Mononuclear cell (primary cell): ENCODE data around the gene PDAP1. TPM values are rescaled to one million over a fixed set of nuclear protein-coding genes. Genes with fewer than 3 reads are reported as not detected.
A peak's percentile ranks its signal among the peaks of the same experiment; 100 is the strongest.

ENCODE experiments used
- H3K27me3 ChIP-seq: 2 replicates; pipeline ENCODE4 v1.6.0; 2011; ENCODE audit warnings: low read length, control low read depth; ENCODE audit not compliant: insufficient read depth
- H3K4me1 ChIP-seq: 2 replicates; pipeline ENCODE4 v1.5.1; 2011; ENCODE audit warnings: mild to moderate bottlenecking, low read length, control low read depth; ENCODE audit not compliant: insufficient read depth
- H3K4me3 ChIP-seq: 2 replicates; pipeline ENCODE4 v1.5.1; 2011; ENCODE audit warnings: mild to moderate bottlenecking, low read length, moderate library complexity
- H3K9me3 ChIP-seq: 2 replicates; pipeline ENCODE4 v1.5.1; 2011; ENCODE audit warnings: low read depth, mild to moderate bottlenecking, control low read depth, low read length
- total RNA-seq: library from RNA; depleted of rRNA; stranded (reverse); fragments of >200 nt; gene quantifications from one replicate; pipeline ENCODE4 v1.2.3, GENCODE V29; 2012

The PDAP1 gene, protein sequence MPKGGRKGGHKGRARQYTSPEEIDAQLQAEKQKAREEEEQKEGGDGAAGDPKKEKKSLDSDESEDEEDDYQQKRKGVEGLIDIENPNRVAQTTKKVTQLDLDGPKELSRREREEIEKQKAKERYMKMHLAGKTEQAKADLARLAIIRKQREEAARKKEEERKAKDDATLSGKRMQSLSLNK
- 29.6 TPM for total RNA-seq

DNA sequence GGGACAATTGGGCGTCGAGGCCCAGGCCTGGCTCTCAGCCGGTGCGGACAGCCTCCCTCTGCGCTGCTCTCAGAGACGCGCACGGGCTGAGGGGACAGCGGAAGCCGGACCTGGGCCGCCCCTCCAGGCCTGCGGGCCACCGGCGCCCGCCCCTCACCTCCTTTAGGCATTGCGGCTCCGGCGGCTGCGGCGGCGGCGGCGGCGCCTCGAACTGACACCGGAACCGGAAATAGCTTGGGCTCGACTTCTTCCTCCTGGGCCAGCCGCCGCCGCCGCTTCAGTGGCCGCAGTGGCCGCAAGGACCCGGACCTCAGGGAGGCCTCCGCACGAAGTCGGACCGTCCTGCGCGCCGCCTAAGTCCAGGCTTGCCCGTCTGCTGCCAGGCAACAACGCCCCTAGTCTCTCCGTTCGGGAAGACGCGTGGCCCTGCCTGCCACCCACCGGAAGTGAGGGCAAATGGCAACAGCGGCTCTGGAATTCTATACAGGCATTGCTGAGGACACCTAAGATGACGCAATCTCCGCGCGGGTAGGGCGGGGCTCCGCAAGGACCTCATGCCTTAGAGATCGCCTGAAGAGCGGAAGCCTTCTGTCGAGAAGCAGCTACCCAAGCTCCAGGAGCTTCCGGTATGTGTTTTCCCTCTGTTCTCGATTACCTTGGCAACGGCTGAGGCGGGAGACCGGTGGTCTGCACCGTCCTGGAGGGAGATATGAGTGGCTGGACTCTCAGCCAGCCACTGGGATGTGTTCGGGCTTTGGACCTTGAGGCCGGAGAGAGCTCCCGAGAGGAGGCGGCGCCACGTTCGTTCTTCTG, at the start of gene PDAP1, which contains the start of gene BUD31:
TSS of gene PDAP1 (minus strand) at position 219 of the 813 bp plus-strand sequence. CDS start at position 170, 49 bp downstream.
TSS of gene BUD31 (plus strand) at position 591 of the 813 bp plus-strand sequence. CDS start 2,124 bp downstream, outside the sequence.
- Histone ChIP-seq H3K27me3 (no peaks in the 10 kb centered on the region), H3K4me1 (peaks cover 31% of the 10 kb centered on the region), H3K4me3 (peak within 1 kb of the TSS; percentile 87), H3K9me3 (no peaks in the 10 kb centered on the region)

DNA sequence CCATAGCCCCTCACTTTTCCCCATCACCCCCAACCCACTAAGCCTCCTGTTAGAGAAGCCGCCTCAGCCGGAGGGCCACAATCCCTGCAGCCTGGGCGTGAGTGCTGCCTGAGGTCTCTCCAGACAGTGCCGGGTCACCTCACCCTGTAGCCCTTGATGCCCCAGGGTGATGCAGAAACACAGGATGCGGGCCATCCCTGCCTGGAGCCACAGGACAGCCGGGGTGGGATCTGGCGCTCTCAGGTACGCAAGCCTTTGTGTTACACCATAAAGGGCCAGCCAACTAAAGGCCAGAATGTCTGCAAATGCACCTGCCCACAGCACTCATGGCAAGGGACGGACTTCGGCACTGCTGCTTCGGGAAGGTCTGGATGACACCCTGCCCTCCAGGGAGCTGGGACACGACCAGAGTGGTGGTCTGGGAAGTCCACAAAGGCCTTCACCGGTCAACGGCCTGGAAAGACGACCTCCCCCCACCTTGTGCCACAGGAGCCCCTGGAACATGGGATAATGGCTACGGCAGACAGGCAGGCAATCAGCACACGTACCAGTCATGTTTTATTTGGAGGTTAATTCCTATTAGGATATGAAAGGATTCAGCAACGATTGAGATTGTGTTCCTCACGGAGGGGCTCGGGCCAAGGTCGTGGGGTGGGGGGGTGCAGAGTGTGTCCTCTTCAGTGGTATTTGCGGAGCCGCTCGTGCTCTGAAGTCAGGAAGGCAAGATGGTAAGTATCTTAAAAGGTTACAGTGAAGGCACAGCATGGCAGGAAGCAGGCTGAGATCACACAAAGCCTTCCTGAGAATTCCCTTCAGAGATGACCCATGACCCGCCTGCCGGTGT, 49.5 kb upstream of the PDAP1 start:
- Histone ChIP-seq H3K9me3 (no peaks in the 10 kb centered on the region), H3K4me1 (no peaks in the 10 kb centered on the region), H3K4me3 (no peak overlapping the region), H3K27me3 (no peaks in the 10 kb centered on the region)

GRCh38 chr7:99457050-99457649, 48.8 kb upstream of the PDAP1 start:
- no peaks in the 10 kb centered on the region for H3K4me1 ChIP-seq
- no peaks in the 10 kb centered on the region for H3K27me3 ChIP-seq
- no peaks in the 10 kb centered on the region for H3K9me3 ChIP-seq
- no peak overlapping the region for H3K4me3 ChIP-seq

DNA sequence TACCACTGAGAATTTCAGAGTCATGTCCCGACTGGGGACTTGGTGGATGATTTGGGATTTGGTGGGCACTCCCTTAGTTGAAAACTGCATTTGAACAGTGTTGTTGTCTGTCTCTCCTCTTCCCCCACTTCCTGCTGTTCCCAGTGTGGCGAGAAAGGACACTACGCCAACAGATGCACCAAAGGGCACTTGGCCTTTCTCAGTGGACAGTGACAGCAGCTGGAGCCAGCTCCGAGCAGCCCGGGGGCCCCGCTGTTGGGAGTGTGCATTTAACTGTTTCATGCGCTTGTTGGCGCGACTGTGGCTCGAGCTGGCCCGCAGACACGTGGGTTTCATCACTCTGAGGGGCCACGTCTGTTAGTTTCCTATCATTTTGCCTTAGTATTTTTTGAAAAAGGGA, 47.9 kb upstream of the PDAP1 start:
- no peak overlapping the region for H3K4me3 ChIP-seq
- H3K27me3 ChIP-seq: no peaks in the 10 kb centered on the region
- H3K9me3 ChIP-seq: no peaks in the 10 kb centered on the region
- H3K4me1 ChIP-seq: no peaks in the 10 kb centered on the region

- H3K9me3 ChIP-seq: no peaks in the 10 kb centered on the region
- H3K4me1 ChIP-seq: no peaks in the 10 kb centered on the region
- no peaks in the 10 kb centered on the region for H3K27me3 ChIP-seq
- H3K4me3 ChIP-seq: no peak overlapping the region
Measured at GRCh38 chr7:99455874-99456273, 47.5 kb upstream of the PDAP1 start.

DNA sequence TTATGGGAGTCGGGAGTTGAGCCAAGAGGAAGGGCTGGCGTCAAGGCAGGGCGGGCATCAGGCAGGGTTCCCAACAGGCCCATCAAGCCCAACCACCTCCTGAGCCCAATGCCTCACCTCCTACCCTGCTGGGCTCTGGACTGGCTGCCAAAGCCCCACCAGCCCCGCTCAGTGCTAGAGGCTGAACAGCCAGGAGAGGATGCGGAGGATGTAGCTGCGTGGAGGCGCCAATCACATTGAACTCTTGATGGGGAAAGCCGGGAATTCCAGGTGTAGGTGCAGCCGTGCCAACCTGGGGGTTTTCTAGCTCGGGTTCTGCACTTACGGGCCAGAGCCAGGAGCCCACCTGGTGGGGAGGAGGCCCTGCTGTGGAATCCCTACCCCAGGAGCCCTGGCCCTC, 44.7 kb upstream of the PDAP1 start:
- Histone ChIP-seq H3K9me3 (no peaks in the 10 kb centered on the region), H3K4me1 (no peaks in the 10 kb centered on the region), H3K4me3 (no peak overlapping the region), H3K27me3 (no peaks in the 10 kb centered on the region)

GRCh38 chr7:99452541-99452940, 44.1 kb upstream of the PDAP1 start:
- Histone ChIP-seq H3K9me3 (no peaks in the 10 kb centered on the region), H3K4me1 (no peaks in the 10 kb centered on the region), H3K4me3 (no peak overlapping the region), H3K27me3 (no peaks in the 10 kb centered on the region)

GRCh38 chr7:99451936-99452335, 43.5 kb upstream of the PDAP1 start:
- no peak overlapping the region for H3K4me3 ChIP-seq
- H3K27me3 ChIP-seq: no peaks in the 10 kb centered on the region
- H3K4me1 ChIP-seq: no peaks in the 10 kb centered on the region
- H3K9me3 ChIP-seq: no peaks in the 10 kb centered on the region

GRCh38 chr7:99449326-99449725, 40.9 kb upstream of the PDAP1 start:
- H3K4me3 ChIP-seq: no peak overlapping the region
- H3K27me3 ChIP-seq: no peaks in the 10 kb centered on the region

DNA sequence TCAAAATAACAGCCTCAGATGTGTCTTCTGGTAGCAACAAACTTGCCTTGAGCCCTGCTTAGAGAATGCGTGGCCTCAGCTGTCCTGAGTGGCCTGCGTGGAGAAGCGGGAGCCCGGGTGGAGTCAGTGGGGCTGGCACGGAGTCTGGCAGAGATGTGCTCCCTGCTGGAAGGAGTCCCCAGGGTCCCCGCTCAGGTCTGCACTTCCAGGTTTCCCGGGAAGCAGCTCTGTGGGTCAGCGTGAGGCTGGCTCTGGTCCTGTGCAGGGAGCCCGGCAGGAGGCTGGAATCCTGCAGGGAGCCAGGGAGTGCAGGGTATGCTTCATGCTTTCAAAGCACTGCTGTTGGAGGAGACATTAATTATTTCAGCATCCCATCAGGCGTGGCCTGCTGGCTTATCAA, 40.5 kb upstream of the PDAP1 start:
- Histone ChIP-seq H3K27me3 (no peaks in the 10 kb centered on the region), H3K4me3 (no peak overlapping the region), H3K4me1 (no peaks in the 10 kb centered on the region), H3K9me3 (no peaks in the 10 kb centered on the region)

More at GRCh38 chr7:99449326-99449725, 40.9 kb upstream of the PDAP1 start:
- Histone ChIP-seq H3K4me1 (no peaks in the 10 kb centered on the region), H3K9me3 (no peaks in the 10 kb centered on the region)

DNA sequence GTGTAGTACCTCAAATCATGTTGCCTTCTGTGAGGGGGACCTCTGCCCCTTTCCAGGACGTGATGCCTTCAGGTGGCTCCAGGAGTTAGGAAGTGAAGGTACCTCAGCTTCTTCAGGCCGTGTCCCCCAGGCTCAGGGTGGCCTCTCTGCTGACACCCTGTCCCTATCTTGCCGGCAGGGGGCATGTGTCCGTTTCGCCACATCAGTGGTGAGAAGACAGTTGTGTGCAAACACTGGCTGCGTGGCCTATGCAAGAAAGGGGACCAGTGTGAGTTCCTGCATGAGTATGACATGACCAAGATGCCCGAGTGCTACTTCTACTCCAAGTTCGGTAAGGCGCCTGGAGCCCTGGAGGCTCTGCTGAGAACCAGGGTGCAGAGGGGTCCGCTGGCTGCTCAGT, 39.5 kb upstream of the PDAP1 start:
- Histone ChIP-seq H3K9me3 (no peaks in the 10 kb centered on the region), H3K4me1 (no peaks in the 10 kb centered on the region), H3K4me3 (no peak overlapping the region), H3K27me3 (no peaks in the 10 kb centered on the region)

GRCh38 chr7:99446096-99446495, 37.7 kb upstream of the PDAP1 start:
- H3K9me3 ChIP-seq: no peaks in the 10 kb centered on the region
- H3K27me3 ChIP-seq: no peaks in the 10 kb centered on the region
- no peak overlapping the region for H3K4me3 ChIP-seq
- H3K4me1 ChIP-seq: no peaks in the 10 kb centered on the region

DNA sequence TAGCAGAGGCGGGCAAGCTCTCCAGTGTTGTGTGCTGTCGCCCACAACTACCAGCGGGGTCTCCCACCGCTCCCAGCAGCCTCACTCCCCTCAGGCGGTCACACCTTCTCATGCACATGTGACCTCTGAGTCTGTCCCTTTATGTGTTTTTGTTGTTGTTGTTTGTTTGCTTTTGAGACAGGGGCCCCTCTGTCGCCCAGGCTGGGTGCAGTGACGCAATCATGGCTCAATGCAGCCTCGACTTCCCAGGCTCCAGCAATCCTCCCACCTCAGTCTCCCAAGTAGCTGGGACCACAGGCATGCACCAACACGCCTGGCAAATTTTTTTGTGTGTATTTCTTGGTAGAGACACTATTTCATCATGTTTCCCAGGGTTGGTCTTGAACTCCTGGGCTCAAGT, 31.8 kb upstream of the PDAP1 start:
- H3K27me3 ChIP-seq: no peaks in the 10 kb centered on the region
- H3K4me1 ChIP-seq: peaks cover 22% of the 10 kb centered on the region
- H3K4me3 ChIP-seq: no peak overlapping the region
- no peaks in the 10 kb centered on the region for H3K9me3 ChIP-seq

- Histone ChIP-seq H3K27me3 (no peaks in the 10 kb centered on the region), H3K4me1 (peaks cover 22% of the 10 kb centered on the region), H3K4me3 (peak within 1 kb of the TSS; percentile 87), H3K9me3 (no peaks in the 10 kb centered on the region)
Measured at GRCh38 chr7:99438573-99439480, 30.4 kb upstream of the PDAP1 start, which contains the start of the genes CPSF4 and PTCD1. TSS of gene CPSF4 (plus strand) at chr7:99438943. CDS start at chr7:99439083, 140 bp downstream. TSS of gene PTCD1 (minus strand) at chr7:99438798. CDS start at chr7:99435242, 3,556 bp downstream.
